TTC549 (cell line): ENCODE measurements around the gene CFAP92.
"Not testable (repeated sequence)": the region's sequence is repeated elsewhere in the genome, so short reads cannot be mapped to it uniquely, and the experiment has no call there.

Experiments used
- FAIRE-seq: peaks from 2 replicates; lab custom pipeline; 2012; peaks lifted over from hg19 to GRCh38; lab: Jason Lieb, UNC

The CFAP92 gene

DNA sequence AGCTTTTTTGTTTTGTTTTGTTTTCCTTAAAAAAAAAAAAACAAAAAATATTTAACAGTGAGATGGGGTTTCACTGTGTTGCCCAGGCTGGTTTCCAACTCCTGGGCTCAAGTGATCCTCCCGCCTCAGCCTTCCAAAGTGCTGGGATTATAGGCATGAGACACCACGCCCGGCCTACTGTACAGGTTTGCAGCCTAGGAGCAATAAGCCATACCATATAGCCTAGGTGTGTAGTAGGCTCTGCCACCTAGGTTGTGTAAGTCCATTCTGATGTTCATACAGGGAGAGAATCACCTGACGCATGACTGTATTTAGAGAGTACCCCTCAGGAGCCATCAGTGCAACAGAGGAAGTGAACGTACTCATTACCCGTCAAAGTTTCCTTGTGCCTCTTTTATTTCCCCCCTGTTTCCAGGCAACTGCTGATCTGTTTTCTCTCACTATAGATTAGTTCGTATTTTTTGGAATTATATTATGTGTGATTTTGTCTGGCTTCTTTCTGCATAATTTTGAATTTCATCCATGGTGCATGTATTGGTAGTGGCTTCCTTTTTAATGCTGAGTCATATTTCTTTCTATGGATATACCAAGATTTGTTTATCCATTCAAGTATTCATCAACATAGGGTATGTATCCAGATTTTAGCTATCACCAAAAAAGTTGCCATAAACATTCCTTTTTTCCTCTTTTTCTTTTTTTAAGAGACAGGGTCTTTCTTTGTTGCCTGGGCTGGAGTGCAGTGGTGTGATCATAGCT lies 104.6 kb downstream of the CFAP92 start:
- FAIRE-seq, result no peak

DNA sequence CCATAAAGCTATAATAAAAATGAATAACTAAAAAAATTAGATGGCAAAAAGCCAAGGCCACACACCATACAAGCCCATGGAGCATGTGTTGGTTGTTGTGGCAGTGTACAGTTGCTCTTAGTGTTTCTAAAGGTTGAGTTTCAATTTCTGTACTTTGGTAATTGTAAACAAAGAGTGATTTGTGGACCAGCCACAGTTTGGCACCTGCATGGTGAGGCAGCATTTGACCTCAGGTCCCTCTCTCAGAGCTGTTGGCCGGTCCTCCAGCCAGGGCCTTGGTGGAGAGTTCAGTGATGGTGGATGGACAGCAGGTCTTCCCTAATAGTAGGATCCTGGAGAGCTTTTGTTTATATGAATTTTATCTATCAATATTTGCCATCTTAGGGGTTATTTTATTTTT lies 108.9 kb downstream of the CFAP92 start:
- no peak for FAIRE-seq

DNA sequence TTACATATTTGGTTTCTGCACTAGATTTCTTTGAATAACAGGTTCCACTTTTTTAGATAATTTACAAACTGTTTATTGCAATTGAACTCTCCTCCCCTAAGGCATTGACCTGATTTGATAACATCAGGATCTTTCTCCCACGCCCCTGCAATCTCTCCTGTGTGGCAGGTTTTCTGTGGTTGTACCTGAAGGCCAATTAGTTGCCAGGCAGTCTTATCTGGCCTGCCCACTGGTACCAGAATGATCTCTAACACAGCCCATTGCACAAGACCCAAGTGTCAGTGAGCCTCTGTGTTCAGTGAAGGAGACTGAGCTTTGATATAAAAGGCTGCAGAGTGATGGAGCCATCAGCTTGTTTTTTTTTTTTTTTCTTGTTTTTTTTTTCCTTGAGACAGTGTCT lies 111.2 kb downstream of the CFAP92 start:
- FAIRE-seq, result no peak

DNA sequence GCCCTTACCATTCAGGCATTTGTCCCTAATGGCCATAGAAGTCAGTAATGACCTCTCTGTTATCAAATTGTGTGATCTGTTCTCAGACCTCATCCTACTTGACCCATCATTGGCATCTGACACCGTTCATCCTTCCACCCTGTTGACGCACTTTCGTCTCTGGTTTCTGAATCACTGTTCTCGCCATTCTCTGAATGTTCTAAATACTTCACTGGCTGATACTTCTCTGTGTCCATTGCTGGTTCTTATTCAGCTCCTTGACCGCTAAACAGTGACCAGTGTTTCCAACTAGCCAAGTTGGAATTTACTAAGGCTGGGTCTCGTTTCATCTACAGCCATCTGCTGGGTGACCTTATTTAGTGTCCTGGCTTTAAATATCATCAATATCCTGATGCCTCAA lies 112.3 kb downstream of the CFAP92 start:
- no peak for FAIRE-seq

DNA sequence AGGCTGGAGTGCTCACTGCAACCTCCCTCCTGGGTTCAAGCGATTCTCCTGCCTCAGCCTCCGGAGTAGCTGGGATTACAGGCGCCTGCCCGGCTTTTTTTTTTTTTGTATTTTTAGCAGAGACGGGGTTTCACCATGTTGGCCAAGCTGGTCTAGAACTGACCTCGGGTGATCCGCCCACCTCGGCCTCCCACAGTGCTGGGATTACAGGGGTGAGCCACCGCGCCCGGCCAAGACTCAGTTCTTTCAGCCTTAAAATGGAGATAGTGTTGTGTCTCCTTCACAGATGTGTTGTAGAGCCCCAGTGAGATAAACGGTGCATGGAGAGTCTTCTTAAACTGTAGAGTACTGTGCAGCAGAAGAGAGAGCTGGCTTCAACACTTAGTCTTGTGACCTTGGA lies 113.4 kb downstream of the CFAP92 start:
- FAIRE-seq, result not testable (repeated sequence)

DNA sequence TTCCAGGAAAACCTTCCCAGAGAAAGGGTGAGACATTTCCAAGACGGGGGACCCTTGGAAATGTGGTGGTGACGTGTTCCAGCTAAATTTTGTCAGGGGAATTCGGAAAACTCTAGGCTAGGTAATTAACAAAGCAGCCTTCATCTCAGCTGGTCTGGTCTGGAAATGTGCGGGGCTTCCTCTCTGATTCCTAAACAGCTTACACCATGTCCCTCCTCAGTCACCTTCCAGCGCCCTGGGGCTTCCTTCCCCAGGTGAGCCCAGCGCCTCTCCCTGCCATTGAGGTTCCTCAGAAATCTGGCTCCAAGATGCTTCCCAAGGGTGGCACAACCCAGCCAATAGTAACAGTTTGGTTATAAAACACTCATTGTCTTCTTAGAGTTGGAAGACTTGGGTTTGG lies 113.9 kb downstream of the CFAP92 start:
- no peak for FAIRE-seq

DNA sequence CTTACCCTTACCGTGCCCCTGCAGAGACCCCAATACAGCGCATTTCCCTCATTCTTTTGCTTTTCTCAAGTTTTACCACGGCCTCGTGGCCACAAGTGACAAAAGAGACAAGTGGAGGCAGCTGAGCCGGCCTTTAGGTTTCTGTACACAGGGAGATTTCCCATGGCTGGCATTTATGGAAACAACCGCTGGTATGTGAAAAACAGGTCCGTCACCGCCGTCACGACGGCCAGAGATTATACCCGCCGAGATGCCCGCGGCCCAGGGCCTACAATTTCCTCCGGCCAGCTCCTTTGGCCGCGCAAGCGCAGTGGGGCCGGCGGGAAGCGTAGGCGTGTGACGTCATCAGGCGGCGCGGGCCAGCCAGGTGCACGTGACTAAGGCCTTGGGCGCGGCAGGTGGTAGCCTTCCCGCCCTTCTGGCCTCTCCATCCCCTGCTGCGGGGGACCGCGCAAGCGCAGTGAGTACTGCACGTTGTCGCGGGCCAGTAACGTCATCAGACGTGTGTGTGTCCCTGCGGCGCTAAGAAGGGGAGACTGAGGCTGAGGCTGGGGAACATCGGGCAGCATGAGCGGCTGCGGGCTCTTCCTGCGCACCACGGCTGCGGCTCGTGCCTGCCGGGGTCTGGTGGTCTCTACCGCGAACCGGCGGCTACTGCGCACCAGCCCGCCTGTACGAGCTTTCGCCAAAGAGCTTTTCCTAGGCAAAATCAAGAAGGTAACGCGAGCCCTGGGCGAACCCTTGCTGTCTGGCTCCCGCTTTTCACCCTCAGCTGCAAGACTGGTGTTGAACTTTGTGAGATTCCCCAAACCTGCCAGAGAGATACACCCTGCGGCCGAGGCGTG lies 114.5 kb downstream of the CFAP92 start, which contains the start of gene ACAD9:
Gene ACAD9, plus strand, starts transcription at position 496 of the 845 bp plus-strand sequence. Its CDS starts 72 bp downstream, at position 568.
- peak; percentile 74 for FAIRE-seq

DNA sequence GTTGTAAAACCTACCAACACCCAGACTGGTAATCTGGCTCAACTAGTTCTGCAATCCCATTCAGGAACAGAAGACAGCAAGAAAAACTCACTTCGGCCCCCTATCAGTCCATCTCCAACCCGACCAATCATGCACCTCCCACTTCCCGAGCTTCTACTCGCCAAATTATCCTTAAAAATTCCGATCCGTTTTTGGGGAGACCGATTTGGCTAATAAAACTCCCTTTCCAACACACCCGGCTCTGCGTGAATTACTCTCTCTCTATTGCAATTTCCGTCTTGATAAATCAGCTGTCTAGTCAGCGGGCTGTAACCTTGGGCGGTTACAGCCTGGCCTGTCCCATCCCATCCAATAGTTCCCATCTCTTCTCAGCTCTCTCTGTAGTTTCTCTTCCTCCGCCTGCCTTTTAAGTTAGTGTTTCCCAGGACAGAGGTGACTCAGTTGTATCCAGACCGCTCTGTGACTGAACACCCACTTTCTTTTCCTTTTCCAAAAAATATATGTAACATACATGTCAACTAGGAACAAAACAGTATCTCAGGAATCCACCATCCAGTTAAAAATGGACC lies 115.2 kb downstream of the CFAP92 start:
- FAIRE-seq, result no peak

DNA sequence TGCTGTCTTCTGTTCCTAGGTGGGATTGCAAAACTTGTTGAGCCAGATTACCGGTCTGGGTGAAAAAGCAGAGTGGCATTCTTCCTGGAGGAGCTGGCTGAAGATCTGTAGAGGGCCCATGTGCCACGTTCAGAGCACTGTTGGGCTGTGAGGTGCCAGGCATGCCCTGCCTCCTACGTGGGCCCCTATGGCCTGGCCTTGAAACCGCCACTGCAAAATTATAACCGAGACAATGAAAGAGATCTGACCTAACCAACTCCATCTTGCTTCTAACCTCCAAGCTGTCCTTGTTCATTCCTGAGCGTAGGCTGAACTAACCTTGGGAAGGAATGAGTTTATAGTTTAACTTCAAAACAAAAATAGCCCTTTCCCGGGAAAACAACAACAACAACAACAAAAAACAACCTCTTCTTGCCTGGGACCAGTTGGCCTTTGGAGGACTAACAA lies 115.8 kb downstream of the CFAP92 start:
- no peak for FAIRE-seq

DNA sequence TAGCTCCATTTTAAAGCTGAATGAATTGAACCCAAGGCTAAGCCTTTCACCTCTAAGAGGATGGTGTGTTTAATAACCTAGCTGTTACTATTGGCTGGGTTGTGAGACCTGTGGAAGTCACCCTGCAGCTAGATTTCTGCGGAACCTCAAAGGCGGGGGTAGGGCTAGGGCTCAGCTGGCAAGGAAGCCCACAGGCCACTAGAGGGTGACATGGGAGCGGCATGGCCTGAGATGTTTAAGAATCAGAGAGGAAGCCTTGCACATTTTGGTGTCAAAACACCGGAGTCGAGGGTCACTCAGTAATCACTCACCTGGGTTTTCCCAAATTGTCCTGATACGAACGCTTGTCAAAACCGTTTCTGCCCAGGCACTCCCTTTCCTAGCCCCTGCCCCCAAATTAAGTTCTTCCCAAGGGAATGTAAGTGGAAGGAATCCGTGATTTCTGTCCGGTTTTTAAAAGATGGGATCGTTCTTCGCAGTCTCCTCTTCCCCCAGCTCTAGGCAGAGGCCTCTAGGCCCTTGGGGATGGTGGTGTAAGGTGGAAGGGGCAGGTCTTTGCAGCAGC lies 118.2 kb downstream of the CFAP92 start:
- no peak for FAIRE-seq

DNA sequence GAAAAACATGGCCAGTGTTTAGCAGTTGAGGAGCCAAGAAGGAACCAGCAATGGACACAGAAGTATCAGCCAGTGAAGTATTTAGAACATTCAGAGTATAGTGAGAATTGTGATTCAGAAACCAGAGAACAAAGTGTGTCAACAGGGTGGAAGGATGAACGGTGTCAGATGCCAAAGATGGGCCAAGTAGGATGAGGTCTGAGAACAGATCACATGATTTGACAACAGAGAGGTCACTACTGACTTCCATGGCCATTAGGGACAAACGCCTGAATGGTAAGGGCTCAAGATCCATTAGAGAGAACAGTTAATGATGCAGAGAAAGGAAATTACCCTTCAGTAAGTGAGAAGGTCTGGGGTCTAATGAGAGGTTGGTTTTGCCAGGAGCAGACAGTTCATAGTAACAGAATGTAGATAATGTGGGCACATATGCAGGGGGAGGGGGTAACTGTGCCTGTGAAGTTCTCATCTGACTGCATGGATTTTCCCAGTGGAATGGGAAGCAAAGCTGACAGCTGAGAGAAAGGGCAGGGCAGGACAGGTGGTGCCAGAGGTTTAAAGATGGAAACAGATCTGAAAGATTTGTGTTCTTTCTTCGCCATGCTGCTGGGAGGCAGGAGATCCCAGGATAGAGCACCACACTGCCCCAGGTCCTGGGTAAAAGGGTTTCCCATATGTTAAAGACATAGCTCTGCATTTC lies 119.2 kb downstream of the CFAP92 start:
- FAIRE-seq, result no peak

DNA sequence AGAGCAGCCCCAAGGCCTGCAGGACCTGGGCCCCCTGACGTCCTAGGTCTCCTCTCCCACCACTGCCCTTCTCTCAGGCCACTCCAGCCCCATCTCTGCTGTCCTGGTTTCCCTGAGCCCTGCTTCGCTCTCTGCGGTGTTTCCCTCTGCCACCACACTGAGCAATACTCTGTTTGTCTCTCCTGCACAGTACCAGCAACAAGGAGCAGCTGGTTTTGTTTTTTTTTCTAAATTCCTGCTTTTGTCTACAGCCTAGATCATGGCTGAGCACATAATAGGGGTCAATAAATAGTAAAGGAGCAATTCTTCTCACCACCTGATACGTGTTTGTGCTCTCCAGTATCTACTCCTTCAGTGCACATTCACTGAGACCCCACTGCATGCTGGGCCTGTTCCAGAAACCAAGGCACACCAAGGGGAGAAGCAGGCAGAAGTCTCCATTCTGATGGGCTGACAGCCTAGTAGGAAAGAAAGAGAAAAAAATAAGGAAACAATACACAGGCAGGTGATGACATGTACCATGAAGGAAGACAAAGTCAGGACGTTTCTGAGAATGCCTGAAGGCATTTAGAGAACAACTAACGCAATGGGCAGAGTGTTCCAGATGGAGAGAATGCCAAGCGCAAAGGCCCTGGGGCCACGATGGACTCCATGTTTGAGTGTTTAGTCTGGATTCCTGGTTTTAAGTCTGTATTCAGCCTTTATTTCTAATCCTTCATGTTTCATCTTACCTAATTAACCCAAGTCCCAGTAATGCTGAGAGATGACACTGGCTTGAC lies 120.4 kb downstream of the CFAP92 start:
- no peak for FAIRE-seq

DNA sequence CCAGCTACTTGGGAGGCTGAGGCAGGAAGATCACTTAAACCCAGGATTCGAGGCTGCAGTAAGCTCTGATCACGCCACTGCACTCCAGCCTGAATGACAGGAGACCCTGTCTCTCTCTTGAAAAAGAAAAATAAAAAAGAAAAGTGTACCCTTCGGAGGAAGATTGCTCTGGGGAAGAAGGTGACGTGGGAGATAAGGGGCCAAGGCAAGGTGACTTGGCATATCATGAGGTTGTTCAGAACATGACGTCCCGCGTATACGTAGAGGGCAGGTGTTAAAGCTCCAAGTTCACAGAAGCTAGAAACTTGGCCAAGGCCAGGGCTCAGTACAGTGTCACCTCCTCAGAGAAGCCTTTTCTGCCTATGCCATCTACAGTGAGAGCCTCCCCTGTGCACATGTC lies 121.1 kb downstream of the CFAP92 start:
- no peak for FAIRE-seq

DNA sequence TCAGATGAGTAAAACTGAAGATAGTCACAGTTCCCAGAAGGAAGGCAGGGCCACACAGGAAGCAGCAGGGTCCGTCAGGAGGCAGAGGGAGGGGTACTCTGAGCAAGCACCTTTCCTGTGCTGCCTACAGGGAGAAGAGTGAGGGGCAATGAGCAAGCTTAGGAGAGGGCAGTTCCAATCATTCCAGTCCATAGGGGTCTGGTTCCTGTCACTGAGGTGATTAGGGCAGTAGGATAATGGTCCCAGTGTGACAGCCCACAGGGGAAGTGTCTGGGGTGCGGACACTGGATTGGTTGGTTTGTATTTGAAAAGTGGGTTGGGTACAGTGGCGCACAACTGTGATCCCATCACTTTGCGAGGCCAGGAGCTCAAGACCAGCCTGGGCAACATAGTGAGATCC lies 121.6 kb downstream of the CFAP92 start:
- no peak for FAIRE-seq

DNA sequence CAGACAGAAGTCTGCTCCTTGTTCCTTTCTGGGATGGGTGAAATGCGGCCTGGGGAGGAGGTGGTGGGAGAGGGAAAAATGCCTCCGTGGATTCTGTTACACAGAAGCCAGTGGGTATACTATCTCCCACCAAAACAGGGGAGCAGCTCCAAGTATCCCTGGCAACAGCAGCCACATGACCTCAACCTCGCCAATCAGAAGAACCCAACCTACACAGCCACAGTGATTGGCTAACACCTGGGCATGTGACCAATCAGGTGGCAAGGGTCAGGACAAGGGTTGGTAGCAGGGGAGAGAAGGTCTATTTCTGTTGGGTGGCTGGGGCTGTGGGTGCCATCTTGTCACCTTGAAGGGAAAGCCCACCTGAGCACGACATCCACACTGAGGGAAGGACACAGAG lies 123.5 kb downstream of the CFAP92 start:
- FAIRE-seq, result no peak

DNA sequence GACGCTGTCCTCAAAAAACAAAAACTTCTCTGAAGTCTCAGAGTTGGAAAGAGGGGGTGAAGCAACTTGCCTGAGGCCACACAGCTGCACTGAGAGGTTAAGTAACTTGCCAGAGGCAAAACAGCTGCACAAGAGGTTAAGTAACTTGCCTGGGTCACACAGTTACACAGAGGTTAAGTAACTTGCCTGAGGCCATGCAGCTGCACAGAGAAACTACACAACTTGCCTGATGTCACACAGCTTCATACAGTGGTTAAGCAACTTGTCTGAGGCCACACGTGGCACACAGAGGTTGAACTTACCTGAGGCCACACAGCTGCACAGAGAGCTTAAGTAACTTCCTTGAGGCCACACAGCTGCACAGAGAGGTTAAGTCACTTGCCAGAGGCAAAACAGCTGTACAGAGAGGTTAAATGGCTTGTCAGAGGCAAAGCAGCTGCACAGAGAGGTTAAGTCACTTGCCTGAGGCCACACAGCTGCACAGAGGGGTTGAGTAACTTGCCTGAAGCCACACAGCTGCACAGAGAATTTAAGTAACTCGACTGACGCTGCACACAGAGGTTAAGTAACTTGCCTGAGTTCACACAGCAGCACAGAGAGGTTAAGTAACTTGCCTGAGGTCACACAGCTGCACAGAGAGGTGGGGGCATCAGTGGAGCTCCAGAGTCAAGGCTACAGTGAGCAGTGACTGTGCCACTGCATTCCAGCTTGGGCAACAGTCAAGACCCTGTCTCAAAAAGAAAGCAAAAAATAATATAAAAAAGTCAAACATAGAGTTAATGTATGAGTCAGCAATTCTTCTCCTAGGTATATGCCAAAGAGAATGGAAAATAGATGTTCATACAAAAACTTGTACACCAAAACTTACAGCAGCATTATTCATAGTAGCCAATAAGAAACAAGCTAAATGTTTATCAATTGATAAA lies 126.4 kb downstream of the CFAP92 start:
- no peak for FAIRE-seq

DNA sequence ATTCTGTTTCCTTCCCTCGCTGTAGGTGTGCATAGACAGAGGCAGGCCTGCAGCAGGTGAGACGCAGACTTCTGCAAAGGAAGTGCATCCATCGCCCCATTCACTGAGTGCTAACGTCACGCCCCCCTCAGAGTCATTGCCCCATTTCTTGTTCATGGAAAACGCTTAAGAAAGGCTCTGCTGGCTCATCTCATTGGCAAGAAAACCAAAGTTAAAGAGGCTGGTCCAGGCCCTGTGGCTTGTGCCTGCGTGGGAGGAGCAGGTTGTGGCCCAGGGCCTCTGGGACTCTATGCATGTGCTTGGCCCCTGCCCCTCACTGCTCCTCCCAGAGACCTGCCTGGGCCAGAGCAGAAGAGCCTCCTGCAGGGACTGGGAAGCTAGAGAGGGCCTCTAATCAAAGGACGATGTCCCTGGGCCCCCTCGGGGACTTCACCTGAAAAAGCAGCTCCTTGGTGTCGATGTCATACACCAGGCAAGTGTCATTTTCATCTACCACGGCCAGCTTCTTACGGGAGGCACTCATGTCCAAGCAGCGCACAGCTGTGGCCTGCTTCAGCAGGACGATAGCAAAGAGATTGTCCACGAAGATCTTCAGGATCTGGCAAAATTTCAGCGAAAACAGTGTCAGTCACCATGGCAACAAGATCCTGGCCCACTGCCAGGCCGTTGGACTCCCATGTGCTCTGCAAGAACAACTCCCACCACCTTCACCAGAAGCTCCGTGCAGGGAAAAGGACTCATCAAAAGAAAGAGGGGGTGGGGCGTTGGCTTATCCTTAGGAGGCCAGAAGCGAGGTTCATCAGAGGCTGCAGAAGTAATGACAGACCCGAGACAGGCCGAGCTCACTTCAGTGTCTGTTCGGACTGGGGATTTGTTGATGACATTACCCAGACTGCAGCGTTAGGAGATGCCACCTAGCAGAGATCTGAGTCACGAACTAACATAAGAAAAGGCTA lies 128.7 kb downstream of the CFAP92 start:
- FAIRE-seq, result not testable (repeated sequence)

DNA sequence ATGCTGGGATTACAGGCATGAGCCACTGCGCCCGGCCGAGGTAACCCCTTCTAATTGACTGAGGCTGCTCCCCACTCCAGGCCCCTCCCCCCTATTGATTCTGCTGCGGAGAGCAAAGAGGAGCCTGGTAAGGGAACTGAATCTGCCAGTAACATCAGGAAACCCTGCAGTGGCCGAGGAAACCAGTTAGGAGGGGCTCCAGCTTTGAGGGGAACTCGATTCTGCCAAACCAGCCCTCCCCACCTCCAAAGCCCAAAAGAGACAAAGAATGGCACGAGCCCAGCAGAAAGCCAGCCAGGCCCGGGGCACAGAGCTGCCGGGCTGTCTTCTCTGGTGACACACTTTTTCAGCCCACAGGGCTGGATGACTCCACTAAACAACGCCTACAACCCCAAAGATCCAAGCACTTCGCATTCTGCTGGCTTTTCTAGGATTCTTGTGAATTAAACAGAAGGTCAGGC lies 129.5 kb downstream of the CFAP92 start:
- no peak for FAIRE-seq

DNA sequence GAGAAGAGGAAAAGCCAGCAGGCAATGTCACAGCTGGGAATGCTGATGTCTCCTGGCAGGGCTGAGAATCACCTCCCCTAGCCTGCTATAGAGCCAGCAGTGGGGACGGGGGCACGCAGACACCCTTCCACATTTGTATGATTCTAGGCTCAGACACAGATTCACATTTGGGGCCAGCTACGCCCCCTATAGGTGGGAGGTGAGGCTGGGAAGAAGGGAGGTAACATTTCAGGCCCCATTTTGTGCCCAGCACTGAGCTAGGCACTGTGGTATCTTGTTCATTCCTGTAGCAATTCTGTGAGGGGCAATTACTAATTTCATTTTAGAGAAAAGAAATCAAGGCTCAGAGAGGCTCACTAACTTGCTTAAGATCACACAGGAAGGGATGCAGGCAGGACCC lies 130.3 kb downstream of the CFAP92 start:
- no peak for FAIRE-seq
